Upper lobe of left lung (tissue), 6 donors: Measurements from ENCODE around the gene SPTLC1. TPM values are rescaled to one million over a fixed set of nuclear protein-coding genes. Genes with fewer than 3 reads are reported as not detected.

Source experiments
- ATAC-seq, 2 donors: fragments of 200-7000 bp; cut with Tn5 transposase; one replicate each; pipeline ENCODE4 v1.9.1; 2022; ENCODE audit warnings: mild to moderate bottlenecking in 2 of 2, moderate library complexity in 2 of 2; ENCODE audit not compliant: low FRiP score in 2 of 2
- DNase-seq, 2 donors: peaks; one replicate each; pipeline ENCODE4 v3.0.0-alpha.2; 2019 to 2020
- H3K27ac ChIP-seq, 4 donors: fragments of 200-600 bp; sonication (generic); one replicate each; pipeline ENCODE4 v1.5.1; 2016 to 2019
- H3K27me3 ChIP-seq, 4 donors: fragments of 200-600 bp; sonication (generic); one replicate each; pipeline ENCODE4 v1.5.1; 2017 to 2019
- H3K36me3 ChIP-seq, 4 donors: fragments of 200-600 bp; sonication (generic); one replicate each; pipeline ENCODE4 v1.5.1; 2016 to 2019
- H3K4me1 ChIP-seq, 4 donors: fragments of 200-600 bp; sonication (generic); one replicate each; pipeline ENCODE4 v1.5.1; 2018 to 2019
- H3K4me3 ChIP-seq, 4 donors: fragments of 200-600 bp; sonication (generic); one replicate each; pipeline ENCODE4 v1.5.1; 2017 to 2019; ENCODE audit warnings: mild to moderate bottlenecking in 2 of 4, moderate library complexity in 1 of 4
- H3K9me3 ChIP-seq, 4 donors: fragments of 200-600 bp; sonication (generic); one replicate each; pipeline ENCODE4 v1.5.1; 2018 to 2019
- CTCF ChIP-seq, 6 experiments: fragments of 450-650 bp in 4 of 6; fragments of 200-600 bp in 2 of 6; sonication (generic) in 2 of 6; IDR thresholded peaks; one replicate each; pipeline ENCODE4 v1.5.1; 2016 to 2019; ENCODE audit warnings: antibody characterized with exemption in 6 of 6
- EP300 ChIP-seq, 4 donors: sonication (generic); formaldehyde crosslinking; IDR thresholded peaks; one replicate each; pipeline ENCODE4 v1.5.1; 2017; ENCODE audit warnings: antibody characterized with exemption in 4 of 4, control low read depth in 2 of 4
- POLR2A ChIP-seq, 4 donors: fragments of 450-650 bp; IDR thresholded peaks; one replicate each; pipeline ENCODE4 v1.5.1; 2016 to 2017; ENCODE audit warnings: antibody characterized with exemption in 4 of 4, mild to moderate bottlenecking in 2 of 4
- POLR2AphosphoS5 ChIP-seq, 2 donors: sonication (generic); formaldehyde crosslinking; IDR thresholded peaks; one replicate each; pipeline ENCODE4 v1.5.1; 2017; ENCODE audit warnings: antibody characterized with exemption in 2 of 2
- WGBS, 2 donors: methylation state at CpG; one replicate each; pipeline ENCODE4 v1.1.5; 2017 to 2018; 5-methylcytosine and 5-hydroxymethylcytosine counted together
- total RNA-seq, 6 donors: library from RNA; depleted of rRNA in 4 of 6; stranded (reverse); fragments of >200 nt in 4 of 6; gene quantifications; one replicate each; pipeline versions ENCODE4 v1.1.0 to v1.2.1, GENCODE V29; 2016 to 2021
- donor health status: DM: no; HTN: no; CAD: no; lungs with moderate emphysema.
- donor health status: DM: no; HTN: yes; CAD: no; lungs with severe emphysema.

The SPTLC1 gene
- total RNA-seq, 6 donors from 2014 or later: 25.6 to 85.7 (median 60.6) TPM

- WGBS, 2 donors: 92 to 100% methylated on average over 1 of the region's 1 CpG
- peaks cover 5 to 14% (median 8%) of the 10 kb centered on the region in 4 donors for H3K9me3 ChIP-seq
- no peak for ATAC-seq
- no peaks in the 10 kb centered on the region for H3K4me1 ChIP-seq
- no peak overlapping the region for H3K27ac ChIP-seq
- H3K27me3 ChIP-seq: no peaks in the 10 kb centered on the region
- TF ChIP-seq CTCF (IDR thresholded peaks at IDR 0.05): no peak
- no peak for TF ChIP-seq POLR2AphosphoS5 (IDR thresholded peaks at IDR 0.05)
- no peak for TF ChIP-seq EP300 (IDR thresholded peaks at IDR 0.05)
- TF ChIP-seq POLR2A (IDR thresholded peaks at IDR 0.05): no peak
- no peak for DNase-seq
- no peak overlapping the region for H3K4me3 ChIP-seq
- H3K36me3 ChIP-seq: peaks cover 18 to 86% (median 59%) of the 10 kb centered on the region in 4 donors
Measured at GRCh38 chr9:92042260-92042659, 73.0 kb downstream of the SPTLC1 start.

GRCh38 chr9:92036756-92037155, 78.5 kb downstream of the SPTLC1 start:
- Histone ChIP-seq H3K4me3 (no peak overlapping the region), H3K4me1 (peaks cover 0 to 3% (median 0%) of the 10 kb centered on the region in 4 donors), H3K27me3 (no peaks in the 10 kb centered on the region), H3K9me3 (peaks cover 4 to 5% (median 5%) of the 10 kb centered on the region in 4 donors), H3K27ac (no peak overlapping the region), H3K36me3 (peaks cover 9 to 82% (median 49%) of the 10 kb centered on the region in 4 donors)
- TF ChIP-seq POLR2AphosphoS5 (IDR thresholded peaks at IDR 0.05): no peak
- no peak for TF ChIP-seq POLR2A (IDR thresholded peaks at IDR 0.05)
- TF ChIP-seq CTCF (IDR thresholded peaks at IDR 0.05): no peak
- TF ChIP-seq EP300 (IDR thresholded peaks at IDR 0.05): no peak
- ATAC-seq (no peak), DNase-seq (no peak)
- 85 to 86% methylated on average over 2 of the region's 2 CpGs for WGBS, 2 donors

- Histone ChIP-seq H3K27ac (peak overlapping the region in 2 of 4 donors; percentile 11 to 16), H3K4me1 (peaks cover 0 to 3% (median 0%) of the 10 kb centered on the region in 4 donors), H3K4me3 (no peak overlapping the region), H3K36me3 (peaks cover 9 to 82% (median 45%) of the 10 kb centered on the region in 4 donors), H3K27me3 (no peaks in the 10 kb centered on the region), H3K9me3 (peaks cover under 1 to 2% (median 1%) of the 10 kb centered on the region in 4 donors)
- DNase-seq (no peak), ATAC-seq (no peak)
- TF ChIP-seq EP300 (IDR thresholded peaks at IDR 0.05) (no peak), POLR2A (IDR thresholded peaks at IDR 0.05) (no peak), POLR2AphosphoS5 (IDR thresholded peaks at IDR 0.05) (no peak), CTCF (IDR thresholded peaks at IDR 0.05) (no peak)
- WGBS, 2 donors: 91 to 92% methylated on average over 5 of the region's 5 CpGs
Measured at GRCh38 chr9:92036411-92036746, 78.8 kb downstream of the SPTLC1 start.

GRCh38 chr9:92035687-92036410, 79.4 kb downstream of the SPTLC1 start:
- H3K27ac ChIP-seq: peak overlapping the region in 2 of 4 donors; percentile 11 to 16
- DNase-seq: no peak
- 73 to 77% methylated on average over 12 of the region's 12 CpGs for WGBS, 2 donors
- H3K4me3 ChIP-seq: no peak overlapping the region
- TF ChIP-seq POLR2A (IDR thresholded peaks at IDR 0.05): no peak
- TF ChIP-seq CTCF (IDR thresholded peaks at IDR 0.05): no peak
- TF ChIP-seq EP300 (IDR thresholded peaks at IDR 0.05): no peak
- no peak for TF ChIP-seq POLR2AphosphoS5 (IDR thresholded peaks at IDR 0.05)
- H3K4me1 ChIP-seq: peaks cover 0 to 3% (median 0%) of the 10 kb centered on the region in 4 donors
- no peaks in the 10 kb centered on the region for H3K27me3 ChIP-seq
- no peaks in the 10 kb centered on the region for H3K9me3 ChIP-seq
- peak; percentile 44 to 53 for ATAC-seq
- H3K36me3 ChIP-seq: peaks cover 9 to 82% (median 45%) of the 10 kb centered on the region in 4 donors
